PC-9 (cell line): Measurements from ENCODE around the gene HCFC1R1.

Experiments
- CTCF ChIP-seq: fragments of 200-600 bp; sonication (generic); conservative IDR thresholded peaks from 2 replicates; pipeline ENCODE4 v1.6.1; 2017; ENCODE audit warnings: mixed run types, antibody characterized with exemption, mild to moderate bottlenecking, moderate library complexity
- EZH2 ChIP-seq: fragments of 200-600 bp; sonication (generic); IDR thresholded peaks from 2 replicates; pipeline ENCODE4 v1.8.0; 2017; ENCODE audit warnings: antibody characterized with exemption, low read depth

- TF ChIP-seq CTCF (peak; percentile 83), EZH2 (no peak)
Measured at GRCh38 chr16:3027983-3028715, 4.4 kb upstream of the HCFC1R1 start.
